Measurements from ENCODE around the gene FCHO2. TPM values are rescaled to one million over a fixed set of nuclear protein-coding genes. Genes with fewer than 3 reads are reported as not detected.

Gene FCHO2
- total RNA-seq, 1 donor = 31.5 TPM

DNA sequence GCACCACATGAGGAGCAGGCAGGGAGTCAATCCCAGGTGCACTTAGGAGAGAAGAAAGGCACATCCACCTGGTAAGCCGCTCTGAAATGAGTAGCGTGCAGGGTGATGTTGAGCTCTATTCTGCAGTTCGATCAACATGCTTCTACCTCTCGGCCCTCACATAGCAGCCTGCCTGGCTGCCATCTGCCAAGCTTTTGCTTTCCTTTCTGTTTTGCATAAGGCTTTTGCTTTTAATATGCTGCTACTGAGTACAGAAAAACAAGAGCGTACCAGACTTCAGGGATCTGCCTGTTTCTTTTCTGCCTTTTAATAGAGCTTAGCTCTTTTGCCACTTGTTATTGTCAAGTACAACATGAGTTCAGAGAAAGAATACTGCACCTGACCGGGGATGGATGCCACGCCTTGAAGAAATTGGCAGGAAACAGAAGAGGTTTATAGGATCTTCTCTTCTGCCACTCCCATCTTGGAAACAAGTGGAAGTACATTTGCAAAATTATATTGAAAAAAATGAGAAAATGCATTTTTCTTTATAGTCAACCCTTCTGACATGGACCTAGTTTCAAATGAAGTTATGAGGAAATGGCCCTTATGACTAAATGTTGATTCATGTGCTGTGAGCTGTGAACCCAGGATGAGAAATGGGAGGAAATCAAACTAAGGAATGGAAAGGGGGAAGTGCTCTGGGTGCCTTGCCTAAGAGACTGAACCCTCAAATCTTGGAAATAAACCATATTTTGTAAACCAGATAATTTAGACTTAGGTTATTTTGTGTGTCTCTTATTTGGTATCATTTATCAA, 4.0 kb upstream of the FCHO2 start:
- no peaks in the 10 kb centered on the region for H3K9me3 ChIP-seq (ENCODE audit: low read depth, low read length)
- no peaks in the 10 kb centered on the region for H4K20me1 ChIP-seq (ENCODE audit: insufficient read depth, low read length)
- peak overlapping the region; percentile 52 for H3K4me2 ChIP-seq (ENCODE audit: insufficient read depth, low read length)
- H3K4me3 ChIP-seq (ENCODE audit: insufficient read depth, low read length) = no peak overlapping the region
- TF ChIP-seq, protein P1, sequence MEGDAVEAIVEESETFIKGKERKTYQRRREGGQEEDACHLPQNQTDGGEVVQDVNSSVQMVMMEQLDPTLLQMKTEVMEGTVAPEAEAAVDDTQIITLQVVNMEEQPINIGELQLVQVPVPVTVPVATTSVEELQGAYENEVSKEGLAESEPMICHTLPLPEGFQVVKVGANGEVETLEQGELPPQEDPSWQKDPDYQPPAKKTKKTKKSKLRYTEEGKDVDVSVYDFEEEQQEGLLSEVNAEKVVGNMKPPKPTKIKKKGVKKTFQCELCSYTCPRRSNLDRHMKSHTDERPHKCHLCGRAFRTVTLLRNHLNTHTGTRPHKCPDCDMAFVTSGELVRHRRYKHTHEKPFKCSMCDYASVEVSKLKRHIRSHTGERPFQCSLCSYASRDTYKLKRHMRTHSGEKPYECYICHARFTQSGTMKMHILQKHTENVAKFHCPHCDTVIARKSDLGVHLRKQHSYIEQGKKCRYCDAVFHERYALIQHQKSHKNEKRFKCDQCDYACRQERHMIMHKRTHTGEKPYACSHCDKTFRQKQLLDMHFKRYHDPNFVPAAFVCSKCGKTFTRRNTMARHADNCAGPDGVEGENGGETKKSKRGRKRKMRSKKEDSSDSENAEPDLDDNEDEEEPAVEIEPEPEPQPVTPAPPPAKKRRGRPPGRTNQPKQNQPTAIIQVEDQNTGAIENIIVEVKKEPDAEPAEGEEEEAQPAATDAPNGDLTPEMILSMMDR (IDR thresholded peaks at IDR 0.05; ENCODE audit: extremely low read depth, low read depth, low read length) = no peak
- no peaks in the 10 kb centered on the region for H3K36me3 ChIP-seq (ENCODE audit: insufficient read depth, low read length)
- H3K79me2 ChIP-seq (ENCODE audit: insufficient read depth, low read length) = peaks cover 4% of the 10 kb centered on the region
- peak overlapping the region; percentile 27 for H2AFZ ChIP-seq (ENCODE audit: low read length)
- H3K4me1 ChIP-seq (ENCODE audit: insufficient read depth, low read length) = peaks cover 24% of the 10 kb centered on the region
- peak; percentile 91 for DNase-seq (ENCODE audit: insufficient read length, low spot score, missing footprints)
- peak overlapping the region; percentile 77 for H3K27ac ChIP-seq (ENCODE audit: low read depth, low read length)
- no peaks in the 10 kb centered on the region for H3K27me3 ChIP-seq (ENCODE audit: insufficient read depth, low read length)

DNA sequence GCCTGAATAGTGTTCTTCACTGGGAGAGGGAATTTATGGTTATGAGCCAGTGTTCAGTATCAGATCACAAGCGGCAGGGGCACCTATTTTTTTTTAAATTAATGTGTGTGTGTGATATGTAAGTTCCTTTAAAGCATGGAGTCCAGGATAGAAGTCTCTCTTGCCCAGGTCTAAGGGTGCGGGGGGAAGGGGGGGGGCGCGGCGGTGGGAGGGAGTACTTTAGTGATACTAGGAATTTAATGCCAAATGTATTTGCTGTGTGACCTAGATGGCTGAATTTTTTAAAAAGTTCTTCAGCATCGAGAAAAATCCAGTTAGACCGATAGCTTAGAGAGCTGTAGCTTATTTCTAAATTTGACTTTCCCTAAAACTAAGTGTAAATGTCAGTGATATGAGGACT, 1.5 kb upstream of the FCHO2 start:
- no peak overlapping the region for H3K27ac ChIP-seq (ENCODE audit: low read depth, low read length)

DNA sequence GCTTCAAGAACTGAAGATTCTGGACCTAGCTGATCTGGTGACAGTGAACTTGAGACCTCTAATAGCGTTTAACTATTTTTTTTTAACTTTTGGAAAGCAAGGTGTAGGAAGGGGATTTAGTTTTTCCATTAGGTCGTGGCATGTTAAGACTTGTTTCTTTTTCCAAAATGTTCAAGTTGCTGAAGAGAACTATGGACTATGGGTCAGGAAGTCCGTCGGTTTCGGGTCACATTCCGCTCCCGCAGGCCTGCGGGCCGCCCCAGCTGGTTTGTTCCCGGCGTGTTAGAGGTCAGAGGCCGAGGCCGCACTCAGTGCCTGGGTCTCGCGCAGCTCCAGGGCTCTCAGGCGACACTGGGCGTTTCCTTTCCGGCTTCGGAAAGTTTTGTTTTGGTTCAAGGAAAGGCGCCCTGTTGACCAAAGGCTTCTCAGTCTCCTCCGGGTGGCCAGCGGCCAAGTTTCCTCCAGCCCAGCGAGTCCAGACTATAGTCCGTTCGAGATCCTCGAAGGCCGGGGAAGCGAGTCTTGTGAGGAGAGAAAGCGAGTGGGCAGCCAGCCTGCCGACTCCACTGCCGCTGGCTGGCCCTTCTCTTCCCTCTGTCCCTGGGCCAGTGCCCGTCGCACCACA, 586 bp upstream of the FCHO2 start:
- Histone ChIP-seq H3K4me3 (ENCODE audit: insufficient read depth, low read length) (peak overlapping the region; percentile 86), H3K4me1 (ENCODE audit: insufficient read depth, low read length) (peaks cover 33% of the 10 kb centered on the region), H3K36me3 (ENCODE audit: insufficient read depth, low read length) (no peaks in the 10 kb centered on the region), H3K27me3 (ENCODE audit: insufficient read depth, low read length) (no peaks in the 10 kb centered on the region), H2AFZ (ENCODE audit: low read length) (peak overlapping the region; percentile 98), H3K9me3 (ENCODE audit: low read depth, low read length) (no peaks in the 10 kb centered on the region), H4K20me1 (ENCODE audit: insufficient read depth, low read length) (peaks cover 2% of the 10 kb centered on the region), H3K79me2 (ENCODE audit: insufficient read depth, low read length) (peaks cover 38% of the 10 kb centered on the region), H3K27ac (ENCODE audit: low read depth, low read length) (peak overlapping the region; percentile 97), H3K4me2 (ENCODE audit: insufficient read depth, low read length) (peak overlapping the region; percentile 87)
- TF ChIP-seq, protein P1 (IDR thresholded peaks at IDR 0.05; ENCODE audit: extremely low read depth, low read depth, low read length) = no peak
- peak; percentile 85 for DNase-seq (ENCODE audit: insufficient read length, low spot score, missing footprints)

More for the DNA sequence above, 1.5 kb upstream of the FCHO2 start:
- H2AFZ ChIP-seq (ENCODE audit: low read length) = no peak overlapping the region
- DNase-seq (ENCODE audit: insufficient read length, low spot score, missing footprints) = no peak
- H4K20me1 ChIP-seq (ENCODE audit: insufficient read depth, low read length) = peaks cover 2% of the 10 kb centered on the region
- H3K9me3 ChIP-seq (ENCODE audit: low read depth, low read length) = no peaks in the 10 kb centered on the region
- peaks cover 33% of the 10 kb centered on the region for H3K4me1 ChIP-seq (ENCODE audit: insufficient read depth, low read length)
- peaks cover 29% of the 10 kb centered on the region for H3K79me2 ChIP-seq (ENCODE audit: insufficient read depth, low read length)
- H3K4me2 ChIP-seq (ENCODE audit: insufficient read depth, low read length) = peak overlapping the region; percentile 87
- H3K36me3 ChIP-seq (ENCODE audit: insufficient read depth, low read length) = no peaks in the 10 kb centered on the region
- no peak overlapping the region for H3K4me3 ChIP-seq (ENCODE audit: insufficient read depth, low read length)
- H3K27me3 ChIP-seq (ENCODE audit: insufficient read depth, low read length) = no peaks in the 10 kb centered on the region
- TF ChIP-seq, protein P1 (IDR thresholded peaks at IDR 0.05; ENCODE audit: extremely low read depth, low read depth, low read length) = no peak
